Measurements from ENCODE around the gene CHCT1. TPM values are rescaled to one million over a fixed set of nuclear protein-coding genes. Genes with fewer than 3 reads are reported as not detected.
"Not testable (repeated sequence)": the region's sequence is repeated elsewhere in the genome, so short reads cannot be mapped to it uniquely, and the experiment has no call there.

CHCT1 gene
- total RNA-seq, 1 experiment from 2014 or later = not detected

- DNase-seq (no peak), ATAC-seq (no peak)
- Histone ChIP-seq H4K20me1 (ENCODE audit: low read length) (peaks cover 3% of the 10 kb centered on the region; the same call in 1 of the 2 replicates), H3F3A (ENCODE audit: low read length, unreplicated experiment) (no peaks in the 10 kb centered on the region), H3K27ac (ENCODE audit: low read length) (no peak overlapping the region), H3K4me1 (ENCODE audit: insufficient read depth, low read length) (no peaks in the 10 kb centered on the region), H3K9ac (ENCODE audit: low read length) (no peak overlapping the region), H3K36me3 (ENCODE audit: low read depth, low read length) (no peaks in the 10 kb centered on the region), H3K9me2 (replicated peaks; ENCODE audit: low read length) (no peaks in the 10 kb centered on the region), H3K27me3 (ENCODE audit: low read length) (no peaks in the 10 kb centered on the region), H3K4me2 (ENCODE audit: low read length) (no peak overlapping the region), H3K9me3 (ENCODE audit: low read length) (no peaks in the 10 kb centered on the region), H2AFZ (ENCODE audit: low read length) (no peak overlapping the region), H3K79me2 (ENCODE audit: low read length) (peaks cover 55% of the 10 kb centered on the region), H3K4me3 (ENCODE audit: low read length) (no peak overlapping the region)
- POLR2A ChIA-PET (ENCODE audit: unreplicated experiment) = no interaction called here
- intact Hi-C loops (cut with micrococcal nuclease) = no loop called here
- no TSS peak for BruUV-seq (replicated peaks)
- TF ChIP-seq CTCF (conservative IDR thresholded peaks at IDR 0.05; ENCODE audit: low read depth, low read length) = no peak
- no peak for TF ChIP-seq EZH2phosphoT487 (IDR thresholded peaks at IDR 0.05; ENCODE audit: borderline replicate concordance, low read length)
- TF ChIP-seq EZH2 (IDR thresholded peaks at IDR 0.05; ENCODE audit: low read length, unreplicated experiment) = no peak
- CTCF ChIA-PET = no interaction called here
These were observed 40.3 kb upstream of the CHCT1 start for GRCh38 chr17:60381958-60382357.

- no peaks in the 10 kb centered on the region for H3K4me1 ChIP-seq (ENCODE audit: insufficient read depth, low read length)
- TF ChIP-seq CTCF (conservative IDR thresholded peaks at IDR 0.05; ENCODE audit: low read depth, low read length) (no peak), EZH2 (IDR thresholded peaks at IDR 0.05; ENCODE audit: low read length, unreplicated experiment) (no peak)
- no peak overlapping the region for H3K27ac ChIP-seq (ENCODE audit: low read length)
- POLR2A ChIA-PET (ENCODE audit: unreplicated experiment) = no interaction called here
- peaks cover 65% of the 10 kb centered on the region for H3K79me2 ChIP-seq (ENCODE audit: low read length)
- H3K9ac ChIP-seq (ENCODE audit: low read length) = no peak overlapping the region
- ATAC-seq = no peak
- H2AFZ ChIP-seq (ENCODE audit: low read length) = no peak overlapping the region
- BruUV-seq (replicated peaks) = no TSS peak
- H3K27me3 ChIP-seq (ENCODE audit: low read length) = no peaks in the 10 kb centered on the region
- no peaks in the 10 kb centered on the region for H3K9me3 ChIP-seq (ENCODE audit: low read length)
- no peaks in the 10 kb centered on the region for H3K9me2 ChIP-seq (replicated peaks; ENCODE audit: low read length)
- peaks cover 3% of the 10 kb centered on the region; the same call in 1 of the 2 replicates for H4K20me1 ChIP-seq (ENCODE audit: low read length)
- H3K4me2 ChIP-seq (ENCODE audit: low read length) = no peak overlapping the region
- intact Hi-C loops (cut with micrococcal nuclease) = no loop called here
- DNase-seq = no peak
- CTCF ChIA-PET = no interaction called here
- H3F3A ChIP-seq (ENCODE audit: low read length, unreplicated experiment) = no peaks in the 10 kb centered on the region
- no peaks in the 10 kb centered on the region for H3K36me3 ChIP-seq (ENCODE audit: low read depth, low read length)
- no peak overlapping the region for H3K4me3 ChIP-seq (ENCODE audit: low read length)
These were observed 38.9 kb upstream of the CHCT1 start for GRCh38 chr17:60383379-60383778.

GRCh38 chr17:60384921-60385320 is 37.4 kb upstream of the CHCT1 start:
- H3K27ac ChIP-seq (ENCODE audit: low read length); H3K4me2 ChIP-seq (ENCODE audit: low read length); H3K9me3 ChIP-seq (ENCODE audit: low read length); H3K4me3 ChIP-seq (ENCODE audit: low read length); intact Hi-C loops (cut with micrococcal nuclease); H3K27me3 ChIP-seq (ENCODE audit: low read length); H3K4me1 ChIP-seq (ENCODE audit: insufficient read depth, low read length); DNase-seq; H2AFZ ChIP-seq (ENCODE audit: low read length); H3K36me3 ChIP-seq (ENCODE audit: low read depth, low read length); BruUV-seq (replicated peaks); H3F3A ChIP-seq (ENCODE audit: low read length, unreplicated experiment); H3K9ac ChIP-seq (ENCODE audit: low read length); H4K20me1 ChIP-seq (ENCODE audit: low read length); ATAC-seq; H3K9me2 ChIP-seq (replicated peaks; ENCODE audit: low read length); CTCF ChIA-PET; POLR2A ChIA-PET (ENCODE audit: unreplicated experiment): not testable (repeated sequence)
- H3K79me2 ChIP-seq (ENCODE audit: low read length) = peaks cover 80% of the 10 kb centered on the region

Measured in PC-3 (cell line).